ENCODE measurements around the gene GALR1. TPM values are rescaled to one million over a fixed set of nuclear protein-coding genes. Genes with fewer than 3 reads are reported as not detected.

The GALR1 gene
- polyA plus RNA-seq, 1 of the 3 experiments (the other 2 are of a cell fraction), result not detected

GRCh38 chr18:77304268-77304667 is 54.6 kb downstream of the GALR1 start:
- Histone ChIP-seq H3K4me3 (ENCODE audit: low read depth in 2 of 2, low read length in 1 of 2) (no peak overlapping the region), H3K9me2 (no peaks in the 10 kb centered on the region), H3K27me3 (ENCODE audit: insufficient read depth) (no peaks in the 10 kb centered on the region), H3K4me2 (no peak overlapping the region), H4K20me1 (ENCODE audit: insufficient read depth) (no peaks in the 10 kb centered on the region), H3F3A (replicated peaks; ENCODE audit: insufficient read depth) (no peaks in the 10 kb centered on the region), H3K9me3 (peaks cover 2% of the 10 kb centered on the region; the same call in 1 of the 2 replicates), H3K4me1 (ENCODE audit: control insufficient read depth in 1 of 2, insufficient read depth in 2 of 2, low read depth in 1 of 2, low read length in 1 of 2) (no peaks in the 10 kb centered on the region), H3K36me3 (replicated peaks in 1 of 2; ENCODE audit: control insufficient read depth in 1 of 2, insufficient read depth in 2 of 2, low read length in 1 of 2) (no peaks in the 10 kb centered on the region), H2AFZ (ENCODE audit: low read depth) (no peak overlapping the region), H3K79me2 (ENCODE audit: insufficient read depth) (no peaks in the 10 kb centered on the region), H3K9ac (no peak overlapping the region), H3K27ac (ENCODE audit: low read depth in 2 of 2, low read length in 1 of 2) (no peak overlapping the region)
- 52% methylated on average over 5 of the region's 7 CpGs for WGBS (ENCODE audit: low lambda C conversion rate)
- no peak for DNase-seq
- CTCF ChIA-PET, result no interaction called here
- TF ChIP-seq, protein P1, sequence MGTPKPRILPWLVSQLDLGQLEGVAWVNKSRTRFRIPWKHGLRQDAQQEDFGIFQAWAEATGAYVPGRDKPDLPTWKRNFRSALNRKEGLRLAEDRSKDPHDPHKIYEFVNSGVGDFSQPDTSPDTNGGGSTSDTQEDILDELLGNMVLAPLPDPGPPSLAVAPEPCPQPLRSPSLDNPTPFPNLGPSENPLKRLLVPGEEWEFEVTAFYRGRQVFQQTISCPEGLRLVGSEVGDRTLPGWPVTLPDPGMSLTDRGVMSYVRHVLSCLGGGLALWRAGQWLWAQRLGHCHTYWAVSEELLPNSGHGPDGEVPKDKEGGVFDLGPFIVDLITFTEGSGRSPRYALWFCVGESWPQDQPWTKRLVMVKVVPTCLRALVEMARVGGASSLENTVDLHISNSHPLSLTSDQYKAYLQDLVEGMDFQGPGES (IDR thresholded peaks at IDR 0.05; ENCODE audit: low read depth, low read length), result no peak
- TF ChIP-seq CHD2 (IDR thresholded peaks at IDR 0.05; ENCODE audit: low read length, partially characterized antibody) (no peak), NRF1 (IDR thresholded peaks at IDR 0.05; ENCODE audit: low read depth, low read length) (no peak), TEAD4 (IDR thresholded peaks at IDR 0.05; ENCODE audit: borderline replicate concordance, insufficient read depth) (no peak)
- TF ChIP-seq, protein P2, sequence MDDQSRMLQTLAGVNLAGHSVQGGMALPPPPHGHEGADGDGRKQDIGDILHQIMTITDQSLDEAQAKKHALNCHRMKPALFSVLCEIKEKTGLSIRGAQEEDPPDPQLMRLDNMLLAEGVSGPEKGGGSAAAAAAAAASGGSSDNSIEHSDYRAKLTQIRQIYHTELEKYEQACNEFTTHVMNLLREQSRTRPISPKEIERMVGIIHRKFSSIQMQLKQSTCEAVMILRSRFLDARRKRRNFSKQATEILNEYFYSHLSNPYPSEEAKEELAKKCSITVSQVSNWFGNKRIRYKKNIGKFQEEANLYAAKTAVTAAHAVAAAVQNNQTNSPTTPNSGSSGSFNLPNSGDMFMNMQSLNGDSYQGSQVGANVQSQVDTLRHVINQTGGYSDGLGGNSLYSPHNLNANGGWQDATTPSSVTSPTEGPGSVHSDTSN (IDR thresholded peaks at IDR 0.05), result no peak
- TF ChIP-seq, protein P3, sequence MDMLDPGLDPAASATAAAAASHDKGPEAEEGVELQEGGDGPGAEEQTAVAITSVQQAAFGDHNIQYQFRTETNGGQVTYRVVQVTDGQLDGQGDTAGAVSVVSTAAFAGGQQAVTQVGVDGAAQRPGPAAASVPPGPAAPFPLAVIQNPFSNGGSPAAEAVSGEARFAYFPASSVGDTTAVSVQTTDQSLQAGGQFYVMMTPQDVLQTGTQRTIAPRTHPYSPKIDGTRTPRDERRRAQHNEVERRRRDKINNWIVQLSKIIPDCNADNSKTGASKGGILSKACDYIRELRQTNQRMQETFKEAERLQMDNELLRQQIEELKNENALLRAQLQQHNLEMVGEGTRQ (IDR thresholded peaks at IDR 0.05; ENCODE audit: borderline replicate concordance, low read depth, low read length), result no peak
- POLR2A ChIA-PET, result no interaction called here

- 42% methylated on average over 4 of the region's 4 CpGs for WGBS (ENCODE audit: low lambda C conversion rate)
- no peak overlapping the region for H2AFZ ChIP-seq (ENCODE audit: low read depth)
- no peaks in the 10 kb centered on the region for H3K9me2 ChIP-seq
- H3K27me3 ChIP-seq (ENCODE audit: insufficient read depth), result no peaks in the 10 kb centered on the region
- no peaks in the 10 kb centered on the region for H3F3A ChIP-seq (replicated peaks; ENCODE audit: insufficient read depth)
- H3K4me1 ChIP-seq (ENCODE audit: control insufficient read depth in 1 of 2, insufficient read depth in 2 of 2, low read depth in 1 of 2, low read length in 1 of 2), result no peaks in the 10 kb centered on the region
- no peak overlapping the region for H3K4me3 ChIP-seq (ENCODE audit: low read depth in 2 of 2, low read length in 1 of 2)
- ChIA-PET POLR2A (no interaction called here), CTCF (no interaction called here)
- no peak overlapping the region for H3K9ac ChIP-seq
- TF ChIP-seq GABPA (IDR thresholded peaks at IDR 0.05; ENCODE audit: low read depth) (no peak), NRF1 (IDR thresholded peaks at IDR 0.05; ENCODE audit: low read depth, low read length) (no peak), RXRA (IDR thresholded peaks at IDR 0.05; ENCODE audit: borderline replicate concordance, low read depth) (no peak), CHD2 (IDR thresholded peaks at IDR 0.05; ENCODE audit: low read length, partially characterized antibody) (no peak), TCF12 (IDR thresholded peaks at IDR 0.05) (no peak)
- TF ChIP-seq, protein P4, sequence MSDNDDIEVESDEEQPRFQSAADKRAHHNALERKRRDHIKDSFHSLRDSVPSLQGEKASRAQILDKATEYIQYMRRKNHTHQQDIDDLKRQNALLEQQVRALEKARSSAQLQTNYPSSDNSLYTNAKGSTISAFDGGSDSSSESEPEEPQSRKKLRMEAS (IDR thresholded peaks at IDR 0.05; ENCODE audit: low read depth), result no peak
- no peaks in the 10 kb centered on the region for H3K36me3 ChIP-seq (replicated peaks in 1 of 2; ENCODE audit: control insufficient read depth in 1 of 2, insufficient read depth in 2 of 2, low read length in 1 of 2)
- no peaks in the 10 kb centered on the region for H3K79me2 ChIP-seq (ENCODE audit: insufficient read depth)
- no peak overlapping the region for H3K4me2 ChIP-seq
- H3K27ac ChIP-seq (ENCODE audit: low read depth in 2 of 2, low read length in 1 of 2), result no peak overlapping the region
- no peaks in the 10 kb centered on the region for H4K20me1 ChIP-seq (ENCODE audit: insufficient read depth)
- H3K9me3 ChIP-seq, result peaks cover 2% of the 10 kb centered on the region; the same call in 1 of the 2 replicates
- DNase-seq, result no peak
Measured at GRCh38 chr18:77305676-77306075, 56.0 kb downstream of the GALR1 start.
